ENCODE measurements around the gene RAB20. TPM values are rescaled to one million over a fixed set of nuclear protein-coding genes. Genes with fewer than 3 reads are reported as not detected.
A peak's percentile ranks its signal among the peaks of the same experiment; 100 is the strongest.

RAB20 gene
- total and polyA plus RNA-seq, 7 donors, result 1.2 to 20.5 (median 2.9) TPM

DNA sequence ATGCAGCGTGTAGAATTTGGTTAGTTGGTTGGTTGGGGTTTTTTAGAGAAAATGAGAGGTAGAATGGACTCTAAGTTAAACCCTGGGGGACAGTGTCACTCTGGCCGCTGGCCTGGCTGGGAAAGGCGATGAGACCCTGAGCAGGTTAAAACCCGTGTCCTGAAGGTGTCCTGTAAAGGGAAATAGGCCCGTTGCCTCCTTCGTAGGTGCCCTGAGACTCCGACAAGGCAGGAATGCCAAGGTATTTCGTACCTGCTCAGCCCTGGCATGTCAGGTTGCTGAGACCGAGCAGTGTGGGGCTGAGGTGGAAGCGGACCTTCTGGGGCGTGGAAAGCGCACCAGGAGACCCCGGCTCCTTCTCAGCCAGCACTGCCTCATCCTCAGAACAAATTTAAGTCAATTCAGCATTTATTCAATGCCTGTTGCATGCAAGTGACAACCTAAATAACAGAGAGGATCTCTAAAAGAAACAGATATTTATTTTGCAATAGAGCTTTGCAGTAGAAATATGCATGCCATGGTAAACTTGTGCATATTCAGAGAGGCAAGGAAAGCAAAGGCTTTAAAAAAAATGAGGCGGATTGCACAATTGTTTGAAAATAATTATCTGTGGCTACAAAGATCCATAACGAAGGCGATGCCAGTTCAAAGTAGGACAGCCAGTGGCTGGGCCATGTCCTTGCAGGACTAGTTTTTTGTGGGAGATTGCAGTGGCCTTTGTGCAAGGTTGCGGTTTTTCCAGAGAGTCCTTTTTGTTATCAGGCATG is 1.4 kb upstream of the RAB20 start:
- H3K36me3 ChIP-seq (ENCODE audit: insufficient read depth in 1 of 2, low read depth in 1 of 2), result no peaks in the 10 kb centered on the region
- WGBS, 3 donors, result 89 to 94% (median 91%) methylated on average over 17 of the region's 17 CpGs
- ATAC-seq (no peak), DNase-seq (no peak)
- intact Hi-C loops (cut with DNase I), result loop anchor here in 1 of 2 donors (5.0 kb wide), 1 partner anchor 106 kb away; no protein-coding TSS in a partner anchor
- H3K27me3 ChIP-seq (ENCODE audit: insufficient read depth in 3 of 3, low read length in 2 of 3), result peaks cover 0 to 3% (median 0%) of the 10 kb centered on the region in 3 donors
- peak overlapping the region; percentile 88 for H3K4me3 ChIP-seq
- H3K4me1 ChIP-seq, result peaks cover 11% of the 10 kb centered on the region
- TF ChIP-seq, protein P1, sequence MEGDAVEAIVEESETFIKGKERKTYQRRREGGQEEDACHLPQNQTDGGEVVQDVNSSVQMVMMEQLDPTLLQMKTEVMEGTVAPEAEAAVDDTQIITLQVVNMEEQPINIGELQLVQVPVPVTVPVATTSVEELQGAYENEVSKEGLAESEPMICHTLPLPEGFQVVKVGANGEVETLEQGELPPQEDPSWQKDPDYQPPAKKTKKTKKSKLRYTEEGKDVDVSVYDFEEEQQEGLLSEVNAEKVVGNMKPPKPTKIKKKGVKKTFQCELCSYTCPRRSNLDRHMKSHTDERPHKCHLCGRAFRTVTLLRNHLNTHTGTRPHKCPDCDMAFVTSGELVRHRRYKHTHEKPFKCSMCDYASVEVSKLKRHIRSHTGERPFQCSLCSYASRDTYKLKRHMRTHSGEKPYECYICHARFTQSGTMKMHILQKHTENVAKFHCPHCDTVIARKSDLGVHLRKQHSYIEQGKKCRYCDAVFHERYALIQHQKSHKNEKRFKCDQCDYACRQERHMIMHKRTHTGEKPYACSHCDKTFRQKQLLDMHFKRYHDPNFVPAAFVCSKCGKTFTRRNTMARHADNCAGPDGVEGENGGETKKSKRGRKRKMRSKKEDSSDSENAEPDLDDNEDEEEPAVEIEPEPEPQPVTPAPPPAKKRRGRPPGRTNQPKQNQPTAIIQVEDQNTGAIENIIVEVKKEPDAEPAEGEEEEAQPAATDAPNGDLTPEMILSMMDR (IDR thresholded peaks at IDR 0.05), result no peak
- no peaks in the 10 kb centered on the region for H3K9me3 ChIP-seq
- H3K27ac ChIP-seq, result no peak overlapping the region

DNA sequence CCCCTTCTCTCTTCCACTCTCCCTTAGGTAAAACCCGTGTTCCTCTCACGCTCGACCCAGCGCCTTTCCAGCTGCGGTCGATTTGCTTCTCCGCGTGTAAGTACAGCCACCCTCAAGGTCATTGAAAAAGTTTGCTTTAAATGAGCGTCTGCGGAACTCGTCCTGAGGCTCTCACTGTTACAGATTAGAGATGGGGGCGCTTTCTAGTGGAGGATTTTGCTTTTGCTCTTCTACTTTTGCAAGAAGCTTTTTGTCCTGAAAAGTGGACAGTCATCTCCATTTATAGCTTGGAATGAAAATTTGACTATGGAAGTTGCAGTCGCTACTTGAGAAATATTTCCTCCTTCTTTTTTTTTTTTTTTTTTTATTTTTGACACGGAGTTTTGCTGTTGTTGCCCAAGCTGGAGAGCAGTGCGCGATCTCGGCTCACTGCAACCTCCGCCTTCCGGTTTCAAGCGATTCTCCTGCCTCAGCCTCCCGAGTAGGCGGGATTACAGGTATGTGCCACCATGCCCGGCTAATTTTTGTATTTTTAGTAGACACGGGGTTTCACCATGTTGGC is 595 bp upstream of the RAB20 start:
- Histone ChIP-seq H3K9me3 (no peaks in the 10 kb centered on the region), H3K27ac (peak overlapping the region; percentile 74), H3K36me3 (ENCODE audit: insufficient read depth in 1 of 2, low read depth in 1 of 2) (no peaks in the 10 kb centered on the region), H3K4me1 (peaks cover 11% of the 10 kb centered on the region), H3K4me3 (peak overlapping the region; percentile 88), H3K27me3 (ENCODE audit: insufficient read depth in 3 of 3, low read length in 2 of 3) (peaks cover 0 to 3% (median 0%) of the 10 kb centered on the region in 3 donors)
- 16 to 17% (median 16%) methylated on average over 24 of the region's 24 CpGs for WGBS, 3 donors
- ATAC-seq (peak in 3 of 4 donors; percentile 15 to 30 (median 19)), DNase-seq (no peak)
- TF ChIP-seq, protein P1 (IDR thresholded peaks at IDR 0.05), result no peak
- intact Hi-C loops (cut with DNase I), result loop anchor here in 1 of 2 donors (5.0 kb wide), 1 partner anchor 105 kb away; no protein-coding TSS in a partner anchor

DNA sequence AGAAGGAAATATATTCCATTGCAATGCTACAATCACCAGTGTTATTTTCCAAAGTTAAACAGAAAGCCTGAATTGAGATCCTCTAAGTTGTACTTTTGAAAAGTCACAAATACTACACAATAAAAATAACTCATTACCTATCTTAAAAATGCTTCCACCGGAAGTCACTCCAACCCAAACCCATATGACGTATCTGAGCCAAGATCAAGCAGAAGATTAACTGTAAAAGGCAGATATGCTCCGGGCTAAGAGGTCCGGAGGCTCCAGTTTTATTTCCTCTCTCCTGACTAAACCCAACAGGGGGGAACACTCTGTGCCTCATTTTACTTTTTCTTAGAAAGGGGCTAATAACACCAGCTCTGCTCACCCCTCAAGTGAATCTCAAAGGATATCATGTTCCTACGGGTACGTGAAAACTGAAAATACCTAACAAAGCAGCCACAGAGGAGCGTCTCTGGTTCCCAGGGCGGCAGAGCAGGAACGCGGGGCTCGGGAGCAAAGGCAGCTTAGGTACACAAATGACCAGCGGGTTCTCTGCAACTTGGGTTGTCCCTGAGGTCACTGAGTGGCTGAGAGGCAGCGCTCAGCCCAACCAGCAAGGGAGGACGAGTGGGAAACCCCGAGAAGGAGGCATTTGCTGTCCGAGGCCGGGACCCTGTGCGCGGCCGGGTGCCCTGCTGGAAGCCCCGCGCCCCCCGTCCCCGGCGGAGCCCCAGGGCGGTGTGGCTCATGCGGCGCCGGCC is 750 bp downstream of the RAB20 start:
- Histone ChIP-seq H3K36me3 (ENCODE audit: insufficient read depth in 1 of 2, low read depth in 1 of 2) (no peaks in the 10 kb centered on the region), H3K9me3 (no peaks in the 10 kb centered on the region), H3K4me3 (peak overlapping the region; percentile 88), H3K27ac (peak overlapping the region; percentile 74), H3K27me3 (ENCODE audit: insufficient read depth in 3 of 3, low read length in 2 of 3) (peaks cover 0 to 3% (median 0%) of the 10 kb centered on the region in 3 donors), H3K4me1 (peaks cover 11% of the 10 kb centered on the region)
- WGBS, 3 donors, result 3 to 6% (median 4%) methylated on average over 28 to 29 of the region's 29 CpGs
- TF ChIP-seq, protein P1 (IDR thresholded peaks at IDR 0.05), result no peak
- intact Hi-C loops (cut with DNase I), result loop anchor here in 1 of 2 donors (5.0 kb wide), 1 partner anchor 103 kb away; no protein-coding TSS in a partner anchor
- DNase-seq, result no peak
- peak; percentile 41 to 62 (median 56) for ATAC-seq

DNA sequence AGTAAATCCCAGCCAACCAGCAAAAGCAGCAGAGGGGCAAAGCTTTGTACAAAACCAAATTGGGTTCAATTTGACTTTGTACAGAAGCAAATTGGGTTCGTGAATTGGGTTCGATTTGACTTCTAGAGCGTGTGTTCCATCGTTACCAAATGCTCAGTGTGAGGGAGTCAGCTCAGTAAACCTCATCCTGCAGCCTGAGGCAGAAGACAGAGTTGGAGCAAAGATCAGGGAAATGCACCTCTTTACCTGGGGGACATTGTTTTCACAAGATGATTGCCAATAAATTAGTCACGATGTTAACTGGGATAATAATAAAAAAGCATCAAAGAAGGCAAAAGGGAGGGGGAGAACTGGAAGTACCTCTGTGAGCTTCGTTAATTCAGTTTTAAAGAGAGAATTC is 1.5 kb downstream of the RAB20 start:
- Histone ChIP-seq H3K36me3 (ENCODE audit: insufficient read depth in 1 of 2, low read depth in 1 of 2) (no peaks in the 10 kb centered on the region), H3K4me1 (peaks cover 11% of the 10 kb centered on the region), H3K27ac (peak overlapping the region; percentile 74), H3K4me3 (peak overlapping the region; percentile 88), H3K27me3 (ENCODE audit: insufficient read depth in 3 of 3, low read length in 2 of 3) (peaks cover 0 to 3% (median 0%) of the 10 kb centered on the region in 3 donors), H3K9me3 (no peaks in the 10 kb centered on the region)
- TF ChIP-seq, protein P1 (IDR thresholded peaks at IDR 0.05), result no peak
- ATAC-seq (no peak), DNase-seq (no peak)
- intact Hi-C loops (cut with DNase I), result loop anchor here in 1 of 2 donors (5.0 kb wide), 1 partner anchor 103 kb away; no protein-coding TSS in a partner anchor
- 66 to 79% (median 70%) methylated on average over 6 of the region's 6 CpGs for WGBS, 3 donors
